ENCODE data around the gene ZBTB12. TPM values are rescaled to one million over a fixed set of nuclear protein-coding genes. Genes with fewer than 3 reads are reported as not detected.

ZBTB12 gene
- total and polyA plus RNA-seq, 7 experiments from 2014 or later: 0.09 to 4.5 (median 1.8) TPM; not detected in 1

- ChIA-PET CTCF (no interaction called here), POLR2A (no interaction called here)
- Mint-ChIP-seq H3K4me1 (peaks cover 0 to 8% (median 0%) of the 10 kb centered on the region in 7 donors), H3K36me3 (no peaks in the 10 kb centered on the region), H3K9me3 (no peaks in the 10 kb centered on the region), H3K27ac (peak overlapping the region in 2 of 9 donors; percentile 36 to 80), H3K4me3 (no peak overlapping the region), H3K27me3 (peaks cover 0 to 11% (median 5%) of the 10 kb centered on the region in 5 donors)
- no peak overlapping the region for H3K27ac ChIP-seq (ENCODE audit: low read depth, low read length)
- intact Hi-C loops (cut with micrococcal nuclease): no loop called here
- H3K36me3 ChIP-seq (ENCODE audit: control insufficient read depth in 2 of 3, insufficient read depth in 3 of 3, low read length in 3 of 3): peaks cover 0 to 18% (median 5%) of the 10 kb centered on the region in 3 experiments
- DNase-seq (no peak), ATAC-seq (no peak)
- no peaks in the 10 kb centered on the region for H3K4me1 ChIP-seq (ENCODE audit: control insufficient read depth in 2 of 2, insufficient read depth in 2 of 2, low read length in 2 of 2)
- no peaks in the 10 kb centered on the region for H3K27me3 ChIP-seq (ENCODE audit: control insufficient read depth in 2 of 2, insufficient read depth in 2 of 2, low read length in 2 of 2)
- no peak overlapping the region for H3K4me3 ChIP-seq (ENCODE audit: low read length)
- H3K9me3 ChIP-seq (ENCODE audit: control insufficient read depth in 2 of 3, low read length in 3 of 3): no peaks in the 10 kb centered on the region
Observed at GRCh38 chr6:31947070-31947675, 45.3 kb upstream of the ZBTB12 start.

GRCh38 chr6:31946370-31946885 lies 44.5 kb upstream of the ZBTB12 start:
- no peaks in the 10 kb centered on the region for H3K4me1 ChIP-seq (ENCODE audit: control insufficient read depth in 2 of 2, insufficient read depth in 2 of 2, low read length in 2 of 2)
- H3K27me3 ChIP-seq (ENCODE audit: control insufficient read depth in 2 of 2, insufficient read depth in 2 of 2, low read length in 2 of 2): no peaks in the 10 kb centered on the region
- intact Hi-C loops (cut with micrococcal nuclease): no loop called here
- Mint-ChIP-seq H3K36me3 (no peaks in the 10 kb centered on the region), H3K4me3 (no peak overlapping the region), H3K27ac (peak overlapping the region in 1 of 9 donors; percentile 54), H3K4me1 (peaks cover 0 to 8% (median 0%) of the 10 kb centered on the region in 7 donors), H3K9me3 (no peaks in the 10 kb centered on the region), H3K27me3 (peaks cover 0 to 14% (median 6%) of the 10 kb centered on the region in 5 donors)
- DNase-seq (no peak), ATAC-seq (no peak)
- H3K36me3 ChIP-seq (ENCODE audit: control insufficient read depth in 2 of 3, insufficient read depth in 3 of 3, low read length in 3 of 3): peaks cover 0 to 10% (median 2%) of the 10 kb centered on the region in 3 experiments
- no peaks in the 10 kb centered on the region for H3K9me3 ChIP-seq (ENCODE audit: control insufficient read depth in 2 of 3, low read length in 3 of 3)
- no peak overlapping the region for H3K27ac ChIP-seq (ENCODE audit: low read depth, low read length)
- CTCF ChIA-PET: no interaction called here
- POLR2A ChIA-PET: no interaction called here
- no peak overlapping the region for H3K4me3 ChIP-seq (ENCODE audit: low read length)

- ChIA-PET CTCF (no interaction called here), POLR2A (interaction anchor here (0.6 kb wide), 1 partner anchor 293 kb away, joined by 3 read pairs; the partner anchor contains the start of gene BAG6)
- peaks cover 0 to 14% (median 7%) of the 10 kb centered on the region in 5 donors for H3K27me3 Mint-ChIP-seq
- intact Hi-C loops (cut with micrococcal nuclease): no loop called here
- H3K4me3 Mint-ChIP-seq: no peak within 1 kb of the TSS
- no peaks in the 10 kb centered on the region for H3K9me3 Mint-ChIP-seq
- Histone ChIP-seq H3K4me3 (ENCODE audit: low read length) (no peak within 1 kb of the TSS), H3K27ac (ENCODE audit: low read depth, low read length) (no peak within 1 kb of the TSS), H3K27me3 (ENCODE audit: control insufficient read depth in 2 of 2, insufficient read depth in 2 of 2, low read length in 2 of 2) (no peaks in the 10 kb centered on the region), H3K9me3 (ENCODE audit: control insufficient read depth in 2 of 3, low read length in 3 of 3) (no peaks in the 10 kb centered on the region), H3K4me1 (ENCODE audit: control insufficient read depth in 2 of 2, insufficient read depth in 2 of 2, low read length in 2 of 2) (no peaks in the 10 kb centered on the region), H3K36me3 (ENCODE audit: control insufficient read depth in 2 of 3, insufficient read depth in 3 of 3, low read length in 3 of 3) (peaks cover 0 to 4% (median 0%) of the 10 kb centered on the region in 3 experiments)
- DNase-seq (no peak), ATAC-seq (no peak)
- H3K4me1 Mint-ChIP-seq: peaks cover 0 to 8% (median 0%) of the 10 kb centered on the region in 7 donors
- no peaks in the 10 kb centered on the region for H3K36me3 Mint-ChIP-seq
- H3K27ac Mint-ChIP-seq: peak within 1 kb of the TSS in 3 of 9 donors; percentile 13 to 54 (median 36)
Observed at GRCh38 chr6:31945507-31946369, 43.9 kb upstream of the ZBTB12 start, which contains the start of gene CFB. CFB (plus strand) TSS chr6:31946095; CDS start chr6:31946222, 127 bp downstream.

GRCh38 chr6:31945154-31945506 lies 43.2 kb upstream of the ZBTB12 start:
- Histone ChIP-seq H3K9me3 (ENCODE audit: control insufficient read depth in 2 of 3, low read length in 3 of 3) (no peaks in the 10 kb centered on the region), H3K4me3 (ENCODE audit: low read length) (no peak overlapping the region), H3K27me3 (ENCODE audit: control insufficient read depth in 2 of 2, insufficient read depth in 2 of 2, low read length in 2 of 2) (no peaks in the 10 kb centered on the region), H3K36me3 (ENCODE audit: control insufficient read depth in 2 of 3, insufficient read depth in 3 of 3, low read length in 3 of 3) (no peaks in the 10 kb centered on the region), H3K27ac (ENCODE audit: low read depth, low read length) (no peak overlapping the region), H3K4me1 (ENCODE audit: control insufficient read depth in 2 of 2, insufficient read depth in 2 of 2, low read length in 2 of 2) (no peaks in the 10 kb centered on the region)
- peaks cover 0 to 10% (median 0%) of the 10 kb centered on the region in 7 donors for H3K4me1 Mint-ChIP-seq
- ChIA-PET POLR2A (interaction anchor here (0.6 kb wide), 1 partner anchor 293 kb away, joined by 3 read pairs; the partner anchor contains the start of gene BAG6), CTCF (no interaction called here)
- no peak overlapping the region for H3K4me3 Mint-ChIP-seq
- no peaks in the 10 kb centered on the region for H3K9me3 Mint-ChIP-seq
- ATAC-seq: no peak
- H3K27me3 Mint-ChIP-seq: peaks cover 0 to 14% (median 7%) of the 10 kb centered on the region in 5 donors
- no peak for DNase-seq
- intact Hi-C loops (cut with micrococcal nuclease): no loop called here
- H3K36me3 Mint-ChIP-seq: no peaks in the 10 kb centered on the region
- no peak overlapping the region for H3K27ac Mint-ChIP-seq

- no peaks in the 10 kb centered on the region for H3K36me3 ChIP-seq (ENCODE audit: control insufficient read depth in 2 of 3, insufficient read depth in 3 of 3, low read length in 3 of 3)
- no peak for DNase-seq
- H3K27ac Mint-ChIP-seq: no peak overlapping the region
- no peaks in the 10 kb centered on the region for H3K9me3 Mint-ChIP-seq
- peaks cover 0 to 10% (median 0%) of the 10 kb centered on the region in 7 donors for H3K4me1 Mint-ChIP-seq
- ChIA-PET POLR2A (no interaction called here), CTCF (interaction anchor here (1.6 kb wide), 1 partner anchor 9 kb away, joined by 5 read pairs; no protein-coding TSS in a partner anchor)
- ATAC-seq: no peak
- intact Hi-C loops (cut with micrococcal nuclease): no loop called here
- H3K27me3 ChIP-seq (ENCODE audit: control insufficient read depth in 2 of 2, insufficient read depth in 2 of 2, low read length in 2 of 2): no peaks in the 10 kb centered on the region
- no peaks in the 10 kb centered on the region for H3K4me1 ChIP-seq (ENCODE audit: control insufficient read depth in 2 of 2, insufficient read depth in 2 of 2, low read length in 2 of 2)
- no peaks in the 10 kb centered on the region for H3K36me3 Mint-ChIP-seq
- peaks cover 0 to 14% (median 7%) of the 10 kb centered on the region in 5 donors for H3K27me3 Mint-ChIP-seq
- H3K4me3 ChIP-seq (ENCODE audit: low read length): no peak overlapping the region
- no peak overlapping the region for H3K27ac ChIP-seq (ENCODE audit: low read depth, low read length)
- no peak overlapping the region for H3K4me3 Mint-ChIP-seq
- H3K9me3 ChIP-seq (ENCODE audit: control insufficient read depth in 2 of 3, low read length in 3 of 3): no peaks in the 10 kb centered on the region
Observed at GRCh38 chr6:31943742-31944141, 41.9 kb upstream of the ZBTB12 start.

DNA sequence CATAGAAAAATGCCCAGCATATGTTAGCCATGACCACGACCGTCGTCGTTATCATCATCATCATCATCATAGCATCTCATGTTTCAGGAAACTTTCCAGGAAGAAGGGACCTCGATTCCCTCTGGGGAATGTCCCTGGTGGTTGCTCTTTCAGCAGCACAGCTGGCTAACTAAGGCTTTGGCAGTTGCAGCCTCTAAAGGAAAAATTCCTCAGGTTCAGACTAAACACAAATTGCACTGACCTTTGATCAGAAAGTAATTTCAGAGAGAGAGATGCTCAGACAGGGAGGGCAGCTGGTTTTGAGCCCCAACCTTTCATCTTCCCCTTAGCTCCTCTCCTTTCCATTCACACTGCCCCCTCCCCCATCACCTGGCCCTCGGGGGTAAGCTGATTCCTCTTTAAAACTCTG lies 38.4 kb upstream of the ZBTB12 start:
- Histone ChIP-seq H3K4me3 (ENCODE audit: low read length) (no peak overlapping the region), H3K27me3 (ENCODE audit: control insufficient read depth in 2 of 2, insufficient read depth in 2 of 2, low read length in 2 of 2) (no peaks in the 10 kb centered on the region), H3K36me3 (ENCODE audit: control insufficient read depth in 2 of 3, insufficient read depth in 3 of 3, low read length in 3 of 3) (no peaks in the 10 kb centered on the region), H3K9me3 (ENCODE audit: control insufficient read depth in 2 of 3, low read length in 3 of 3) (no peaks in the 10 kb centered on the region), H3K4me1 (ENCODE audit: control insufficient read depth in 2 of 2, insufficient read depth in 2 of 2, low read length in 2 of 2) (no peaks in the 10 kb centered on the region), H3K27ac (ENCODE audit: low read depth, low read length) (no peak overlapping the region)
- Mint-ChIP-seq H3K4me3 (no peak overlapping the region), H3K36me3 (no peaks in the 10 kb centered on the region), H3K27ac (no peak overlapping the region), H3K4me1 (peaks cover 0 to 6% (median 0%) of the 10 kb centered on the region in 7 donors), H3K27me3 (peaks cover 0 to 11% (median 7%) of the 10 kb centered on the region in 5 donors), H3K9me3 (no peaks in the 10 kb centered on the region)
- ChIA-PET POLR2A (no interaction called here), CTCF (no interaction called here)
- no peak for ATAC-seq
- intact Hi-C loops (cut with micrococcal nuclease): no loop called here
- no peak for DNase-seq

All from naive thymus-derived CD4-positive, alpha-beta T cell (primary cell).